ENCODE measurements around the gene MBP. TPM values are rescaled to one million over a fixed set of nuclear protein-coding genes. Genes with fewer than 3 reads are reported as not detected.
"Not testable (repeated sequence)": the region's sequence is repeated elsewhere in the genome, so short reads cannot be mapped to it uniquely, and the experiment has no call there.

MBP gene
- total RNA-seq, 2 experiments from 2014 or later: 35.9 to 36.6 TPM

- Mint-ChIP-seq H3K27me3 (ENCODE audit: low read depth) (no peaks in the 10 kb centered on the region), H3K4me3 (no peak overlapping the region), H3K9me3 (no peaks in the 10 kb centered on the region), H3K27ac (no peak overlapping the region), H3K36me3 (ENCODE audit: low read depth) (peaks cover 4% of the 10 kb centered on the region), H3K4me1 (ENCODE audit: low read depth) (no peaks in the 10 kb centered on the region)
- CTCF ChIA-PET: interaction anchor here (2.5 kb wide), 1 partner anchor 174 kb away, joined by 11 read pairs; no protein-coding TSS in a partner anchor
- intact Hi-C loops (cut with micrococcal nuclease): no loop called here
- DNase-seq: no peak
These were observed 154.8 kb downstream of the MBP start for GRCh38 chr18:76977684-76978232.

GRCh38 chr18:76977108-76977621, 155.4 kb downstream of the MBP start:
- H3K27ac Mint-ChIP-seq: no peak overlapping the region
- no peak overlapping the region for H3K4me3 Mint-ChIP-seq
- H3K4me1 Mint-ChIP-seq (ENCODE audit: low read depth): no peaks in the 10 kb centered on the region
- intact Hi-C loops (cut with micrococcal nuclease): no loop called here
- CTCF ChIA-PET: interaction anchor here (2.5 kb wide), 1 partner anchor 174 kb away, joined by 11 read pairs; no protein-coding TSS in a partner anchor
- no peaks in the 10 kb centered on the region for H3K9me3 Mint-ChIP-seq
- peaks cover 4% of the 10 kb centered on the region for H3K36me3 Mint-ChIP-seq (ENCODE audit: low read depth)
- no peaks in the 10 kb centered on the region for H3K27me3 Mint-ChIP-seq (ENCODE audit: low read depth)
- DNase-seq: no peak

GRCh38 chr18:76975577-76976110, 156.9 kb downstream of the MBP start:
- intact Hi-C loops (cut with micrococcal nuclease): no loop called here
- Mint-ChIP-seq H3K4me1 (ENCODE audit: low read depth) (peaks cover 4% of the 10 kb centered on the region), H3K9me3 (no peaks in the 10 kb centered on the region), H3K36me3 (ENCODE audit: low read depth) (peaks cover 4% of the 10 kb centered on the region), H3K27ac (no peak overlapping the region), H3K27me3 (ENCODE audit: low read depth) (no peaks in the 10 kb centered on the region), H3K4me3 (no peak overlapping the region)
- DNase-seq: no peak
- CTCF ChIA-PET: interaction anchor here (0.6 to 2.5 kb wide), 4 partner anchors 25 to 181 kb away, joined by 4 to 11 read pairs (median 5); no protein-coding TSS in a partner anchor

- no peaks in the 10 kb centered on the region for H3K9me3 Mint-ChIP-seq
- peaks cover 4% of the 10 kb centered on the region for H3K4me1 Mint-ChIP-seq (ENCODE audit: low read depth)
- no peak overlapping the region for H3K4me3 Mint-ChIP-seq
- H3K27ac Mint-ChIP-seq: no peak overlapping the region
- CTCF ChIA-PET: no interaction called here
- H3K36me3 Mint-ChIP-seq (ENCODE audit: low read depth): peaks cover 4% of the 10 kb centered on the region
- no peak for DNase-seq
- intact Hi-C loops (cut with micrococcal nuclease): no loop called here
- no peaks in the 10 kb centered on the region for H3K27me3 Mint-ChIP-seq (ENCODE audit: low read depth)
These were observed 158.2 kb downstream of the MBP start for GRCh38 chr18:76974386-76974785.

GRCh38 chr18:76973520-76974266, 158.9 kb downstream of the MBP start:
- no peak for DNase-seq
- H3K9me3 Mint-ChIP-seq: no peaks in the 10 kb centered on the region
- peaks cover 5% of the 10 kb centered on the region for H3K4me1 Mint-ChIP-seq (ENCODE audit: low read depth)
- no peak overlapping the region for H3K4me3 Mint-ChIP-seq
- CTCF ChIA-PET: no interaction called here
- H3K27ac Mint-ChIP-seq: no peak overlapping the region
- intact Hi-C loops (cut with micrococcal nuclease): no loop called here
- H3K36me3 Mint-ChIP-seq (ENCODE audit: low read depth): peaks cover 2% of the 10 kb centered on the region
- no peaks in the 10 kb centered on the region for H3K27me3 Mint-ChIP-seq (ENCODE audit: low read depth)

GRCh38 chr18:76972846-76973519, 159.6 kb downstream of the MBP start:
- H3K36me3 Mint-ChIP-seq (ENCODE audit: low read depth): peaks cover 4% of the 10 kb centered on the region
- peaks cover 5% of the 10 kb centered on the region for H3K4me1 Mint-ChIP-seq (ENCODE audit: low read depth)
- H3K27me3 Mint-ChIP-seq (ENCODE audit: low read depth): no peaks in the 10 kb centered on the region
- DNase-seq: no peak
- H3K4me3 Mint-ChIP-seq: no peak overlapping the region
- H3K9me3 Mint-ChIP-seq: no peaks in the 10 kb centered on the region
- H3K27ac Mint-ChIP-seq: no peak overlapping the region
- CTCF ChIA-PET: no interaction called here
- intact Hi-C loops (cut with micrococcal nuclease): no loop called here

GRCh38 chr18:76972241-76972640, 160.3 kb downstream of the MBP start:
- H3K4me1 Mint-ChIP-seq (ENCODE audit: low read depth): peaks cover 5% of the 10 kb centered on the region
- no peaks in the 10 kb centered on the region for H3K27me3 Mint-ChIP-seq (ENCODE audit: low read depth)
- CTCF ChIA-PET: interaction anchor here (1.3 kb wide), 3 partner anchors 10 to 169 kb away, joined by 4 to 6 read pairs (median 5); no protein-coding TSS in a partner anchor
- H3K27ac Mint-ChIP-seq: peak overlapping the region; percentile 21
- no peaks in the 10 kb centered on the region for H3K9me3 Mint-ChIP-seq
- no peak overlapping the region for H3K4me3 Mint-ChIP-seq
- H3K36me3 Mint-ChIP-seq (ENCODE audit: low read depth): peaks cover 5% of the 10 kb centered on the region
- no peak for DNase-seq
- intact Hi-C loops (cut with micrococcal nuclease): no loop called here

GRCh38 chr18:76970770-76971559, 161.6 kb downstream of the MBP start:
- no peaks in the 10 kb centered on the region for H3K9me3 Mint-ChIP-seq
- H3K36me3 Mint-ChIP-seq (ENCODE audit: low read depth): peaks cover 5% of the 10 kb centered on the region
- H3K27ac Mint-ChIP-seq: no peak overlapping the region
- no peak overlapping the region for H3K4me3 Mint-ChIP-seq
- CTCF ChIA-PET: interaction anchor here (1.0 to 1.3 kb wide), 4 partner anchors 12 to 169 kb away, joined by 3 to 6 read pairs (median 4); no protein-coding TSS in a partner anchor
- H3K4me1 Mint-ChIP-seq (ENCODE audit: low read depth): peaks cover 5% of the 10 kb centered on the region
- intact Hi-C loops (cut with micrococcal nuclease): no loop called here
- H3K27me3 Mint-ChIP-seq (ENCODE audit: low read depth): no peaks in the 10 kb centered on the region
- no peak for DNase-seq

- Mint-ChIP-seq H3K4me3 (no peak overlapping the region), H3K27ac (no peak overlapping the region), H3K36me3 (ENCODE audit: low read depth) (peaks cover 21% of the 10 kb centered on the region), H3K27me3 (ENCODE audit: low read depth) (no peaks in the 10 kb centered on the region), H3K9me3 (no peaks in the 10 kb centered on the region), H3K4me1 (ENCODE audit: low read depth) (peaks cover 23% of the 10 kb centered on the region)
- intact Hi-C loops (cut with micrococcal nuclease): no loop called here
- no peak for DNase-seq
- CTCF ChIA-PET: interaction anchor here (0.8 to 1.1 kb wide), 2 partner anchors 15 to 165 kb away, joined by 3 to 4 read pairs; no protein-coding TSS in a partner anchor
These were observed 164.7 kb downstream of the MBP start for GRCh38 chr18:76967721-76968472.

- H3K27ac Mint-ChIP-seq; intact Hi-C loops (cut with micrococcal nuclease); H3K9me3 Mint-ChIP-seq; DNase-seq; CTCF ChIA-PET; H3K4me3 Mint-ChIP-seq; H3K27me3 Mint-ChIP-seq (ENCODE audit: low read depth): not testable (repeated sequence)
- H3K36me3 Mint-ChIP-seq (ENCODE audit: low read depth): peaks cover 26% of the 10 kb centered on the region
- peaks cover 26% of the 10 kb centered on the region for H3K4me1 Mint-ChIP-seq (ENCODE audit: low read depth)
These were observed 165.3 kb downstream of the MBP start for GRCh38 chr18:76967299-76967698.

- H3K4me3 Mint-ChIP-seq; H3K27me3 Mint-ChIP-seq (ENCODE audit: low read depth); intact Hi-C loops (cut with micrococcal nuclease); DNase-seq; H3K27ac Mint-ChIP-seq; H3K9me3 Mint-ChIP-seq: not testable (repeated sequence)
- Mint-ChIP-seq H3K4me1 (ENCODE audit: low read depth) (peaks cover 22% of the 10 kb centered on the region), H3K36me3 (ENCODE audit: low read depth) (peaks cover 43% of the 10 kb centered on the region)
- CTCF ChIA-PET: interaction anchor here (1.1 to 1.6 kb wide), 2 partner anchors 18 to 162 kb away, joined by 5 to 7 read pairs; no protein-coding TSS in a partner anchor
These were observed 166.9 kb downstream of the MBP start for GRCh38 chr18:76965555-76966151.
